SKM-1 treated with dmso at 0.1 percent for 144 hours (cell line): ENCODE measurements around the gene MOSPD3.

Source experiments
- DNase-seq: peaks from one replicate; lab custom pipeline; 2025; ENCODE audit not compliant: unreplicated experiment; lab: John Stamatoyannopoulos, UW

The MOSPD3 gene

DNA sequence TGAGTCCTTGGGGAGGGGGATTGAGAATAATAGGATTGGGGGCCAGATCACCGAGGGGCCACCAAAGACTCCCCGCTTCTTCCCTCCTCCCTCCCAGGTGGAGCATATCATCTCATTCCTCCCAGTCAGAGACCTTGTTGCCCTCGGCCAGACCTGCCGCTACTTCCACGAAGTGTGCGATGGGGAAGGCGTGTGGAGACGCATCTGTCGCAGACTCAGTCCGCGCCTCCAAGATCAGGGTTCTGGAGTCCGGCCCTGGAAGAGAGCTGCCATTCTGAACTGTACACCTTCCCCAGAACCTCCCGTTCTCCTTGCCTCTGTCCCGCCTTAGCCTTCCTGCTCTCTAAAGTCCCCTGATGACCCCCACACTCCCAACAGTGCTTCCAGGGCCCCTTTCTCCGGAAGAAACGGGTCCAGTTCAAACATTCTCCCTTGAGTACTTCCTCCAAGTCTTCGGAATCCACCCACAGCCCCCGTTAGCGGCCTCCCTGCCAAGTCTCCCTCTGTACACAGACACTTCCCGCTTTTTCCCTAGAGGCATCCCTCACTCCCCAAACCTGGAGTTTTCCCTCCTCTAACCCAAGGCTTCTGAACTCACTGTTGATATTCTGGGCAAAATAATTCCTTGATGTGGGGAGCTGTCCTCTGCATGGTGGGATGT, 22.1 kb upstream of the MOSPD3 start:
- no peak for DNase-seq

DNA sequence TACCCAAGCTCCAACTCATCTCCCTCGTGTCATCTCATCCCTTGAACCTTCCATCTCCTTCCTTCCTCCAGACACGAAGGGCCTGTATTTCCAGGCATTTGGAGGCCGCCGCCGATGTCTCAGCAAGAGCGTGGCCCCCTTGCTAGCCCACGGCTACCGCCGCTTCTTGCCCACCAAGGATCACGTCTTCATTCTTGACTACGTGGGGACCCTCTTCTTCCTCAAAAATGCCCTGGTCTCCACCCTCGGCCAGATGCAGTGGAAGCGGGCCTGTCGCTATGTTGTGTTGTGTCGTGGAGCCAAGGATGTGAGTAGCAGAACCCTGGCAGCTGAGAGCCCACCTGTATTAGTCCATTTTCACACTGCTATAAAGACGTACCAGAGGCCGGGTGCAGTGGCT, 20.7 kb upstream of the MOSPD3 start:
- DNase-seq = no peak

DNA sequence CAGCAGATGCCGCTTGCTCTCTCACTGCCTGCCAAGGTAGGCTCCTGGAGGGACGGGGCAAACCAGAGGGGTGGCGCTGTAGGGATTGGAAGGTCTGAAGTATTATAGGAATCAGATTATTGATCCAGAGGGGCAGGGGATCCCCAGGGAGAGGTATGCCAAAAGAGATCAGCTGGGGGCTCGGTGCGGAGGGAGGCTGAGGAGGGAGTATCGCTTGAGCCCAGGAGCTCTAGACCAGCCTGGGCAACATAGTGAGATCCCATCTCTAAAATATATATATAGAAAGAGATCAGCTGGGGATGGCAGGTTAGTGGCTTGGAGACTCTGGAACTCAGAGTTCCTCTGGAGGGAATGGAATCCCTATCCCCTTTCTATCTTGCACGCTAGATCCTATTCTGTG, 17.2 kb upstream of the MOSPD3 start:
- no peak for DNase-seq

DNA sequence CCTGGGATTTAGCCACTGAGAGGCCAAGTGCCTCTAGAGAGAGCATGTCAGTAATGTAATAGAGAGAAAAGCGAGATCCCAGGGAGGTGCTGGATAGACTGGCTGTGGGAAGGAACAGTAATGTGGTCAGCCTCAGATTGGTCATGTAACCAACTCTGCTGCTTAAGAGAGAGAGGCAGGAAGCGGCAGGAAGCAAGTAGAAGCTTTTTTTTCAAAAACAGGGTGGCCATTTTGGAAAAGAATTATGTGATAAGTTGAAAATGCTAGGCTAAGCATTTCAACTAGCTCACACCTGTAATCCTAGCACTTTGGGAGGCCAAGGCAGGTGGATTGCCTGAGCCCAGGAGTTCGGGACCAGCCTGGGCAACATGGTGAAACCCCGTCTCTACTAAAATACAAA, 13.9 kb upstream of the MOSPD3 start:
- no peak for DNase-seq

DNA sequence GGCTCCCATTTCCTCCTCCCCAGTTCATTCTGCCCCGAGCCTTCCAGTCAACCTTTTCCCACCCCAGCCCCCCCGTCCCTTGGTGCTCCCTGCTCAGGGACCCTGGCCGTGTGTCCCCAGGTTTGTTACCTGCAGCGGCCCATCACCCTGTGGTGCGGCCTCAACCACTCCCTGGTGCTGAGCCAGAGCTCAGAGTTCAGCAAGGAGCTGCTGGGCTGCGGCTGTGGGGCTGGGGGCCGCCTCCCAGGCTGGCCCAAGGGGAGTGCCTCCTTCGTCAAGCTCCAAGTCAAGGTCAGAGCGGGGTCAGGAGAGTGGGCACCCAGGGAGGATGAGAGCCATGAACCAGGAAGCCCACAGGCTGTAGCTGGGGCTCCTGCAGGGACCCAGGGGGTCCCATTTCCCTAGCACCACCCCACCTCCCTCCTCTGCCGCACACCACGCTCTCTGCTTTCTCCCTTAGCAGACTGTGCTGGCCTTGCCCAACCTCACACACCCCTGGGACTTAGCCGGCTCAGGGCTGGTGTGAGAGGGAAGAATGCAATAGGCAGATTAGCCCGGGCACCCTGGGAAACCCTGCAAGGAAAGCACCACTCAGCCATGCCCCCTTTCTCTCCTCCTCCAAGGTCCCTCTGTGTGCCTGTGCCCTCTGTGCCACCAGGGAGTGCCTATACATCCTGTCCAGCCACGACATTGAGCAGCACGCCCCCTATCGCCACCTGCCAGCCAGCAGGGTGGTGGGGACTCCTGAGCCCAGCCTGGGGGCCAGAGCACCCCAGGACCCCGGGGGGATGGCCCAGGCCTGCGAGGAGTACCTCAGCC, 12.2 kb upstream of the MOSPD3 start:
- DNase-seq = no peak

DNA sequence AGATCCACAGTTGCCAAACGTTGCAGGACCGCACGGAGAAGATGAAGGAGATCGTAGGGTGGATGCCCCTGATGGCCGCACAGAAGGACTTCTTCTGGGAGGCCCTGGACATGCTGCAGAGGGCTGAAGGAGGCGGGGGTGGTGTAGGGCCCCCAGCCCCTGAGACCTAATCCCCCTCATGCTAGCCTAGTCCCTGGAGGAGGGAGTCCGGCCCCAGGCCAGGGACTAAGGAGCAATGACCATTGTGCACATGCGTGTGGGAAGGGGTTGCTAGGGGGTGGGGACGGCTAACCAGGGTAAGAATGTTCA, 11.7 kb upstream of the MOSPD3 start:
- DNase-seq = no peak

DNA sequence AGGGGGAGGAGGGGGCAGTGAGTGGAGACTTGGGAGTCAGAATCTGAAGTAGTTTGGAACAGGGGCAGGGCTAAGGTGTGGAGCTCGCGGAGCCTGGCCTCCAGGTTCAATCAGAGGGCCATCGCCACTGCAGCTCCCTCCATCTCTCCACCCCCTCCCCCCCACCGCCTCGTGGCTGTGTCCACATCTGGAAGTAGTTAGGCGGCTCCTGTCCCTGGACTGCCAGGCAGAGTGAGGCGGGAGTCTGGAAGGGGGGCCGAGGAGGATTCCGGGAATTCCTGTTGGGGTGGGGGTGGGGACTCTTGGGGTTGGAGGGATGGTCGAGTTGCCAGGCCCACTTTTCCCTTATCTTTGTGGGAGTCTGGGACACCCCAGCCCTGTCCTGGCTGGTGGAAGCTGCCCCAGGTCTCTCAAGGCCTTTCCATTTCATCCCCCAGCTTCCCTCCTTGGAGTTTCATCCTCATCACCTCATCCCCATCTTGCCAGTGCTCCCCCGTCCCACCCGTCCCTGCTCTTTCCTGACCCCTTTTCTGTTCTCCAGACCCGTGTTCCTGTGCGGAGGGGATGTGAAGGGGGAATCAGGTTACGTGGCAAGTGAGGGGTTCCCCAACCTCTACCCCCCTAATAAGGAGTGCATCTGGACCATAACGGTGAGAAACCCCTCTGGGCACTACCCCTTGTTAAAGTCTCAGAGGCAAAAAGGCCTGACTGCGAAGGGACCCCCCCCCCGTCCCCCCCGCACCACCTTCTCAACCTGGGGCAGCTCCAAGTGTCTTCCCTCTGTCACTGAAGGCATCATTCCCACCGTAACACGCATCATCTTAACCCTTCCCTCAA, 9.2 kb upstream of the MOSPD3 start:
- DNase-seq = no peak

DNA sequence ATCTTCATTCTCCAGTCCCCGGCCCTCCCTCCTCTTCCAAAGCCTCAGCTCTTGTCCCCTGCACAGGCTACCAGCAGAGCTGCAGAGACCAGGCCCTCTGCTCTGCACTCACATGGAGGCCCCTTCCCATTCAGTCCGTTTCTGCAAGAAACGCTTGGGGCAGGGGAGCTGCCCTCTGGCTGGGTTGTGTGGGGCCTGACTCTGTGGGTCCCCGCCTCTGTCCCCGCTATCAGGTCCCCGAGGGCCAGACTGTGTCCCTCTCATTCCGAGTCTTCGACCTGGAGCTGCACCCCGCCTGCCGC, 8.7 kb upstream of the MOSPD3 start:
- no peak for DNase-seq

DNA sequence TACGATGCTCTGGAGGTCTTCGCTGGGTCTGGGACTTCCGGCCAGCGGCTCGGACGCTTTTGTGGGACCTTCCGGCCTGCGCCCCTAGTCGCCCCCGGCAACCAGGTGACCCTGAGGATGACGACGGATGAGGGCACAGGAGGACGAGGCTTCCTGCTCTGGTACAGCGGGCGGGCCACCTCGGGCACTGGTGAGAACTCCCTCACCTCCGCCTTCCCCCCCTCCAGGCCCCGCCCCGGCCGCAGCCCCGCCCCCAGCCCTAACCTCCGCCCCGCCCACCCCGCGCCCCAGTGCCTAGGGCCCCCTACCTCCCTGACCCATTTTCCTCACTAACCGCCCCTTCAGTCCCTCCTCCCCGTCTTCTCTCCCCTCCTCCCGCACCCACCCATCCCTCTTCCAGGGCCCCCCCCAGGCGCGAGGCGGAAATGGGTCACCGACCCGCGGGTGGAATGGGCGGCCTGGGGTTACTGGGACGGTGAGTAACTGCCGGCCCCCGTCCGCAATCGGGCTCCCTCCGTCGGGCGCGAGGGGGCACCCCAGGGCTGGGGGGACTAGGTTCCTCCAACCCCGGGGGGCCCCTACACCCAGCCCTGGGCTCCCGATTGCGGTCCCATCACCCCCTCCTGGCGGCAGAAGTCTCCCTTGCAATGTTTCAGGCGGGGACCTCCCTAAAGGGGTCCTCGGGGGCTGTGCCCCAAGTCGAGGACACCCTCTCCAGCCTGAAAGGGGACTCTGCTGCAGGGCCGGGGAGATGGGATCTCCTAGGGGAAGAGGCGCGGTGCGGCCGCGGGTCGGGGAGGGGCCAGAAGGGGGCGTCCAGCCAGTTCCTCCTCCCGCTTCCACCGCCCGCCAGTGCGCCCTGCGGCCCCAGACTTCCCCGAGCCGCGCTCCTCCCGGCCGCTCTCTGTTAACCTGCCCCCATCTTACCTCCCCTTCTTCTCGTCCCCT, 8.0 kb upstream of the MOSPD3 start:
- peak; percentile 80 for DNase-seq

DNA sequence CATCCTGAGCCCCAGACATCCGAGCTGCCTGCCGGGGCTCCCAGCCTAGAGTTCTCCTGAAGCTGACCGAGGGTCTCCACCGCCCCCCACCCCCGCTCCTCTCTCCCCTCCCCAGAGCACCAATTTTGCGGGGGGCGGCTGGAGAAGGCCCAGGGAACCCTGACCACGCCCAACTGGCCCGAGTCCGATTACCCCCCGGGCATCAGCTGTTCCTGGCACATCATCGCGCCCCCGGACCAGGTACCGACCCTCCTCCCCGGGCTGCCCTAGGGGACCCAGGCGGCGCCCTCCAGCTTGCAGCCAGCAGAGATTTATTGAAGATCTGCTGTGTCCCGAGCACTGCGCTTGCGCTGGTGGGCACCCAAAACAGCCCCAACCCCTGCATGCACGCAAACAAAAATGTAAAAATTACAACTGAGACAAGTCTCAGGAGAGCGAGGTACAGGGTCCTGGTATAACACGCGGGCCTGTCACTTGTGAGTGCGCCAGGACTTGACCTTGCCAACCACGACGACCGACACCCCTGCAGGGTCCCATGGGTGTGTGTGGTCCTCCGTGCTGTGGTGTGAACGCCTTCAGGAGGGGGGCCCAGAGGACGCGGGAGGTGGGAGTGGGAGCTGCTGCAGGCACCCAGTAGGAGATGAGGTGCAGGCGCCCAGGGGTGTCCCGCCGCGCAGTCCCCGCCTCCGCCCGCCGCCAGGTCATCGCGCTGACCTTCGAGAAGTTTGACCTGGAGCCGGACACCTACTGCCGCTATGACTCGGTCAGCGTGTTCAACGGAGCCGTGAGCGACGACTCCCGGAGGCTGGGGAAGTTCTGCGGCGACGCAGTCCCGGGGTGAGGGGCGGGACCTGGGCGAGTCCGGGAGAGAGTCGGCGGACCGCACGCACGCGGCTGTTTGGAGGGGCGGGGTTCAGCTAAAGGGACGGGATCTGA, 7.1 kb upstream of the MOSPD3 start:
- no peak for DNase-seq

DNA sequence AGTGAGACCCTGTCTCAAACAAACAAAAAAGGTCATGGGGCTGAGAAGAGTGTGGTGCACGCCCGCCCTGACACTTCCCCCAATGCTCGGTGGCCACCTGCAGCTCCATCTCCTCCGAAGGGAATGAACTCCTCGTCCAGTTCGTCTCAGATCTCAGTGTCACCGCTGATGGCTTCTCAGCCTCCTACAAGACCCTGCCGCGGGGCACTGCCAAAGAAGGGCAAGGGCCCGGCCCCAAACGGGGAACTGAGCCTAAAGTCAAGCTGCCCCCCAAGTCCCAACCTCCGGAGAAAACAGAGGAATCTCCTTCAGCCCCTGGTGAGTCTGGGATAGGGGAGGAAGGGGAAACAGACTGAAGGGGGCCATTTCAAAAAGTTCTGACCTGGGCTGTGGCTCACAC, 6.0 kb upstream of the MOSPD3 start:
- DNase-seq = no peak

DNA sequence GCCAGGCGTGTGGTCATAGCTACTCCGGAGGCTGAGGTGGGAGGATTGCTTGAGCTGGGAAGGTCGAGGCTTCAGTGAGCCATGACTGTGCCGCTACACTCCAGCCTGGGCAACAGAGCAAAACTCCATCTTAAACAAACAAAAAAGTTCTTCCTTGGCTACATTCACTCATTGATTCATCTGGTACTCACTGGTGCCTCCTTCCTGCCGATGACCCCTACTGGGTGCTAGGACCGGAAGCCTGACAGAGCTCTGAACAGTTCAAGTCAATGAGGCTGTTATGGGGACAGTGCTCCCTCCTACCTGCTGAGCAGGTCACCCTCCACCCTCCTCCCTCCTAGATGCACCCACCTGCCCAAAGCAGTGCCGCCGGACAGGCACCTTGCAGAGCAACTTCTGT, 5.2 kb upstream of the MOSPD3 start:
- no peak for DNase-seq

DNA sequence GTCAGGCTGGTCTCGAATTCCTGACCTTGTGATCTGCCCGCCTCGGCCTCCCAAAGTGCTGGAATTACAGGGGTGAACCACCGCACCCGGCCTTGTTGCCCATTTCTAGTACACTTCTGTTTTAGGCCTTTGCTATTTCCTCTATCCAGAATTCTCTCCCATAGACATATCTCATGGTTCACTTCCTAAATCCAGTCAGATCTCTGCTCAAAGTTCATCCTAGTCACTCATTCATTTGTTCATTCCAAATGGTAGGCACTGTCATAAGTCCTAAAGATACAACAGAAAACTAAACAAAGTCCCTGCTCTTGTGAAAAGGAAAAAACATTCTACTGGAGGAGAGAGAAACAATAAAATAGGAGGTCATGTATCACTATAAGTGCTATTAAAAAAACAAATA, 2.4 kb upstream of the MOSPD3 start:
- DNase-seq = no peak

DNA sequence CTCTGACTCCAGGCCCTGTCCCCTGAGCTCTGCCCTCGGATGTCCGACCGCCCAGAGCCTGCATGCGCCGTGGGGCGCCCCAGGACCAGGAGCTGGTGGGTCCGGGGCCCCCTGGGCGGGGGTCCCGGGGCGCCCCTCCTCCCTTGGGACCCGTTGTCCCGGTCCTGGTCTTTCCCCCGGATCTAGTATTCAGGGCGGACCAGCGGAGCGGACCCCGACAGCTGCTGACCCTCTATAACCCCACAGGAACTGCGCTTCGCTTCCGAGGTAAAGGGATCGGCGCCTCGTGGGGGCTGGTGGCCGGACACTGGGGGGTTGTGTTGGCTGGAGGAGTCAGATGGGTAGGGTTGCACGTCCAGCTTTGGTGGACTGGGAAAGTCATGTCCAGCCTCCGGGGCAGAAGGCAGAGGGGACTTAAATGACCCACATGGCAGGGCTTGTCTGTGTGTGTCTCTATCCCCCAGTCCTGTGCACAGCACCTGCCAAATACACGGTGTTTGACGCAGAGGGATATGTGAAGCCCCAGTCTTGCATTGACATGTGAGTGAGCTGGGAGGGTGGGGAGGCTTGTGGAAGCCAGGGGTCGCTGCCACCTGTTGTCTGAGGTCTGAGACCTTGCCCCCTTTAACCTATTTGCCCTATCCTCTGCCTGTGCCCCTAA, 520 bp downstream of the MOSPD3 start:
- no peak for DNase-seq

DNA sequence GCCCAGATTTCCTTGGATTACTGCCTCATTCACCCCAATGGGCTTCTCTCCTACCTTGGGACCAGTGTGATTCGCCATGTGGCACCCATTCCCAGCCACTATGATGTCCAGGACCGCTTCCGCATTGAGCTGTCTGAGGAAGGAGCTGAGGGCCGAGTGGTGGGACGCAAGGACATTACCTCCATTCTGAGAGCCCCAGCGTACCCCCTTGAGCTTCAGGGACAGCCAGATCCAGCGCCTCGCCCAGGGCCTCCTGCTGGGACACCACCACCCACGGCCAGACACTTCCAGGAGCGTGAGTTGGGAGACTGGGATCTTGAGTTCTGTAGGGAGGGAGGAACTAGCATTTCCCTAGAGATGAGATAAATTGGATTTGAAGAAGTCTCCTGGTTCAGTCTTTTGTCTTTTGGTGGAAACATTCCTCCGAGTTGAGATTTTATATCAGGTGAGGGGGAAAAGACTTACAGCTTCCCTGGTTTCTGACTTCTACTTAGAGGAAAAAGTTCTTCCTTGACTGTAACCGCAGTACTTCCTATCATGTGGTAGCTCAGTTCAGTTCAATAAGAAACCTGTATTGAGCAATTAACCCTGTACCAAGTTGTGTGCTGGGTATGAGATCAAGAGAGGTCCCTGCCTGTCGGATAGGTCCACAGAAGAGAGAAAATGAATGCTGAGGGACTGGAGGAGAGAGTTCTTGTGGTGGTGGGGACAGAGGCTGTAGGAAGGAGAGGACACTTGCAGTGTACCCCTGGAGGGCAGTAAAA, 1.3 kb downstream of the MOSPD3 start:
- peak; percentile 64 for DNase-seq

DNA sequence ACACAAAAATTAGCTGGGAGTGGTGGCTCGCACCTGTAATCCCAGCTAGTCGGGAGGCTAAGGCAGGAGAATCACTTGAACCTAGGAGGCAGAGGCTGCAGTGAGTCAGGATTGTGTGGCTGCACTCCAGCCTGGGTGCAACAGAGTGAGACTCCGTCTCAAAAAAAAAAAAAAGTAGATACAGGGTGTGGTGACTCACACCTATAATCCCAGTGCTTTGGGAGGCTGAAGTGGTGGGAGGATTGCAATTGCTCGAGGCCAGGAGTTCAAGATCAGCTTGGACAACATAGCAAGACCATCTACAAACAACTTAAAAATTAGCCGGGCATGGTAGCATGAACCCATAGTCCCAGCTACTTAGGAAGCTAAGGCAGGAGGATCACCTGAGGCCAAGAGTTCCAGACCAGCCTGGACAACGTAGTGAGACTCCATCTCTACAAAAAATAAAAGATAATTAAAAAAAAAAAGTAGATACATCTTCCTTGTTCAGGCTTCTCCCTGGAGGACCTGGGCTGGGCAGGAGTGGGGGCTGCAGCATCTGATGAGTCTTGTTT, 2.0 kb downstream of the MOSPD3 start:
- no peak for DNase-seq

DNA sequence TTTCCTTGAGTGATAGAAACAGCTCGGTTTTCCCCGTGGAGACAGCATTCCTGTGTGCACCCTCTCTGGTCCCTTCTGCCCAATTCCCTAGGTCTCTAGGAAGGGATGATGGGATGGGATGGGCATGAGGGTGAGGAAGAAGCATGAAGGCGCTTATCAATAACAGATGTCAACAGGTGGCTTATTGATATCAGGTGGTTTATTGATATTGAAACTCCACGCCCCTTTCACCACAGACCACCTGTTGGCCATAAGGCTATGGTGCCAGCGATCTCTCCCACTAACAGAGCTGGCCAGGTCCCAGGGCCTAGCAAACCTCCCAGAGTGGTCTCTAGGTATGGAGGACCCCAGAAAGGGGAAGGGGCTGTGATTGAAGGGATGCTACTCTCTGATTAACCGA, 7.9 kb downstream of the MOSPD3 start:
- no peak for DNase-seq

DNA sequence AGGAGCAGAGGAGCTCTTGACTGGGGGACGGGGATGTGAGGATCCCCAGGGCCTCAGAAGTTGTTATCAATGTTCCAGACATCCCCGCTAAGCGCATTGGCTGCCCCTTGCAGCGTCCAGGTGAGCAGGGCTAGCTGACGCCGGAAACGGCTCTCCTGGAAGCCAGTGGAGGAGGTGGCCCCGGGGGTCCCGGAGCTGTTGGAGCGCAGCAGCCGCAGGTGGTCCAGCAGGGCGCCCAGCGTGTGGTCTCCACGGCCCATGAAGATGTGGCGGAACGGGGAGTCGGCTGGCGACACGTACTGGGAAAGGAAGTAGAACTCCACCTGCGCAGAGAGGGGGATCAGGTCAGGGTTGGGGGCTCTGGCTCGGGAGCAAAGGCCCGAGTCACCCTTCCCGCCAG, 8.5 kb downstream of the MOSPD3 start:
- DNase-seq = no peak

DNA sequence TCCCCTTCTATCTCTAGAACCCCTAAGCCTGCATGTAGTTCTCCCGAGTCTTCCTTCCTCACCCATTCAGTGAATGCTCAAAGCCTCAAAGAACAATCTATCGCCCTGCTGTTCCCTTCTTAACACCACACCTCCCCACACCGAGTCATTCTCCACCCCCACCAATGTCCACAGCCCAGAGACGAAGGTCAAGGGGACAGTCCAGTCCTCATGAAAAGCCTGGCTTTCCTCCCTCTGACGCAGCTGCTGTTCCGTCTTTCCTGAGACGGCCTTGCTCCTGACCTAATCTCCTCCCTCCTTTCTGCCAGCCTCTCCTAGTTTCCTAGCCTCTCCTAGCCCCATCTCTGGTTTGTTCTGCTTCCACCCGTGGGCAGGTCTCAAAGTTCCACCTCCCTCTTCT, 9.2 kb downstream of the MOSPD3 start:
- no peak for DNase-seq
